CD4-positive, alpha-beta T cell treated with Interleukin-4 for 4 hours (primary cell): ENCODE results near the gene OSBPL2.

Experiments
- DNase-seq: peaks from one replicate; pipeline ENCODE4 v3.0.0-alpha.2; 2020

Gene OSBPL2

GRCh38 chr20:62236766-62237513, 1.4 kb upstream of the OSBPL2 start:
- DNase-seq = no peak

GRCh38 chr20:62237514-62237800, 864 bp upstream of the OSBPL2 start:
- DNase-seq = no peak

DNA sequence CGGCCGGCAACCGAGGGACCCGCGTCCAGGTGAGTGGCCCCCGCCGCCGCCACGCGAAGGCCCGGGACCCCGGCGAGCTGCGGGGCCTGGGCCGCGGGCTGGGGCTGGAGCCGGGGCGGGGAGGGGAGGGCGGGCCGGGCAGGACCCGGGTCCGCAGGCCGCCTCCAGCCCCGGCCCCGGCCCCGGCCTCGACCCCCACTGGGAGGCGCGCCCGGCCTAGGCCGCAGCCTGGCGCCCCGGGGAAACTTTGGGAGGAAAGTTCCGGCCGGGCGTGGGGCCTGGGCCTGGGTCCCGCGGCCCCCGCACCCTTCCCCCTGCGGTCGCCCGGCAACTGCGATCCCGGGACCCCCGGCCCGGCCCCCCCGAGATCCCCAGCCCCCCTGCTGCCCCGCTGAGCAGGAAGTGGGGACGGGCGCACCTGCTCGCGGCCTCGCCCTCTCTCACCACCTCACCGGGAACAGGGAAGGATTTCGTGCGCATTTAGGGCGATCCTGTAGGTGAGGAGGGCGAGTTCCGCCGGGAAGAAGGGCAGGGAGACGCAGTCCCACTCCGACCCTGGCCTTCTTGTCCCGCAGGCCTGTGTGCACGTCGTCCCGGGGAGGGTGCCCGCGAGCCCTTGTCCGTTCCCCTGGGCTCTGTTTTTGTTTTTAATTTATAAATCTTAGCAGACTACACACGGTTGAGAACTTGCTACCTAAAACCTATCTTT, 402 bp downstream of the OSBPL2 start:
- no peak for DNase-seq

DNA sequence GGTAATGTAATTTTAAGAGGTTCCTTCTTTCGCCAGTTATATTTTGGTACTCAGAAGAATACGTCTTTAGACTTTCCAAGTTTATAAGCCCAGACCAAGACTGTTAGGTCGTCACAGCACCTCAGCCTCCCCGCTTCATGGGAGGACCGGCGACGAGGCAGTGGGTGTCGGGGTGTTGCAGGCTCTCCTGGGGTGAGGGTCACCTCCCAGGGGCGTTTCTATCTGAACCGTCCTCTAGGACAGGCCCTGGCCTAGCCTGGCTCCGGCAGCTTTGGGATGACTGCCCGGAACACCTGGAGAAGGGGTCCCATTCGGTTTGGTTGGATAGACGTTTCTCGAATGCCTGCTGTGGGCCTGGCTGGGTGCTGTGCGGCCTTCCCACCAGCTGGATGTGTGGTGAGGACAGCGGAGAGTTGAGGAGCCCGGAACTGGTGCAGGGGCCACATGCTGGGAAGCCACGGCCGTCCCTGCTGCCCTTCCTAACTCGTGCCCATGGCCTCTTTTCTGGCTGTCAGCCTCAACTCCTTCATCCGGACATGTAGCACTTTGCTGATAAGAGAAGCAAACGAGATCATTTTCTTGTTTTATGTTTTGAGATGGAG, 1.1 kb downstream of the OSBPL2 start:
- DNase-seq = no peak

DNA sequence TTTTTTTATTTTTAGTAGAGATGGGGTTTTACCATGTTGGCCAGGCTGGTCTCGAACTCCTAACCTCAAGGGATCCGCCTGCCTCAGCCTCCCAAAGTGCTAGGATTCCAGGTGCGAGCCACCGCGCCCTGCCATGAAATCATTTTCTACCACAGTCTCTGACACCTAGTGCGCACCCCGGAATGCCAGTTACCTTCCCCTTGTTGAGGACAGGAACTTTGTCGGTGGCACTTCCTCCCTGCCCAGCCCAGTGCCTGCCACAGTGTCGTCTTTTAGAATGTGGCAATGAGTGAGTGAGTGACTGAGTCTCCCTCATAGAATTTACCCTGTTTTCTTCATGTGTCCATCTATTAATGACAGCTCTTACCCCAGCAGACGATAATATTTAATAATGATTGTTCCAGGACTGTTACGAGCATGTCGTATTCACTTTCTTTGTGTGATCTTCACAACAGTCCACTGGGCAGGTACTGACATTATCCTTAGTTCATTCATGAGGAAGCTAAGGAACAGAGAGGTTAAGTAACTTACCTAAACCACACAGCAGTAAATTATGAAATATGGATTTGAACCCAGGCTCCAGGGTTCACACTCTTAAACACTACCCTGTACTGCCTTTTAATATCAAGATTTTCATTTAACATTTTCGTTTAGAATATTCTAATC, 1.8 kb downstream of the OSBPL2 start:
- DNase-seq = no peak

DNA sequence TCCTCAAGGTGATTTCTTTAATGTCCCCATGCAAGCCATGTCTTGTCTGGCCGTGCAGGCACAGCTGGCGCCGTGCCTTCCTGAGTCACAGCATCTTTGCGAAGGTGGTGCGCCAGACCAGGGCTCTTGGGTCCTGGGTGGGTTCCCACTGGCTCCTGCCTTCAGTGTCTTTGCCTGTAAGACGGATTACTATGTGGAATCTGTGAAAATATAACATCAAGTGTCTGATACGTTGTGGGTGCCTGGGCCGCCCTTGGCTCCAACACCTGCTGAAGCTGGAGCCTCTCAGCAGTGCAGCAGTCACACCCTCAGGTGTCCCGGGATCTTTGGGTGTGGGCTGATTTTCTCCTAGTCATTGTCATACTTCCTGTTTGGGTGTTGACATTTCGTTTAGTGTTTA, 3.2 kb downstream of the OSBPL2 start:
- no peak for DNase-seq

DNA sequence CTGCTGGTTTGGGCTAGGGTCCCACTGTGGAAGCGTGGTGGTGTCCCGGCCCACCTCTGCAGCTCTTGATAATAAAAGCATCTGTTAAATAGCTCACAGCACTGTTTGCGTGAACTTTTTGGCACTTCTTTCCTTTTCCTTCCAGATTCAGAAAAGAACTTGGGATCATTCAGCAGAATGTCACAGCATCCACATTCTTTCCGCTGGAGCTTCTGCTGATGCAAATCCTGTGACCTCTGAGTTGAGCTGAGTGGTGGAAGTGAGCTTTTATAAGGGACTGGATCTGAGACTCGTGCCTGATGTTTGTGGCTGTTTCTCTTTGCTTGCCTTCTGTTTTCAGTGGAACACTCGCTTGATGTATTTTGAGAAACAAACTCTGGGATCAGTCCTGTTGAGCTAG, 3.9 kb downstream of the OSBPL2 start:
- DNase-seq = no peak

DNA sequence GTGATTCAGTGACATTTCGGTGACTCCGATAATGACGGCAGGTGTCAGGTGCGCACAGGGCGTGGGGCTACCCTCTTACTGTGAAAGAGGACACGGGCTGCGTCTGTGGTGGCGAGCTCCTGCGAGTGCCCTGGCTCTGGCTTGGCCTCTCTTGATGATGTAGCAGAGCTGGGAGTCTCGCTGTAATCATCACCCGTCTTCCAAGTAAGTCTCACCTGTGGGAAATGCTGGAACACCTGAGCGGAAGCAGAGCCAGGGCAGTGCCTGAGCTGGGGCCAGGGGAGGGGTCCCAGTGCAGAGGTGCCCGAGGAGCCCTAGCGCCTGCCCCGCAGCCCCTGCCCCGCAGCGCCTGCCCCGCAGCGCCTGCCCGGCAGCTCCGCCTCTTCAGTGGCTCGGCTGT, 4.8 kb downstream of the OSBPL2 start:
- DNase-seq = no peak

- DNase-seq = no peak
These were observed 5.7 kb downstream of the OSBPL2 start for GRCh38 chr20:62243906-62244515.

- DNase-seq = no peak
These were observed 6.4 kb downstream of the OSBPL2 start for GRCh38 chr20:62244644-62245108.

- no peak for DNase-seq
These were observed 7.6 kb downstream of the OSBPL2 start for GRCh38 chr20:62245911-62246280.

- no peak for DNase-seq
These were observed 8.1 kb downstream of the OSBPL2 start for GRCh38 chr20:62246431-62246830.

GRCh38 chr20:62246872-62247652, 8.7 kb downstream of the OSBPL2 start:
- no peak for DNase-seq

DNA sequence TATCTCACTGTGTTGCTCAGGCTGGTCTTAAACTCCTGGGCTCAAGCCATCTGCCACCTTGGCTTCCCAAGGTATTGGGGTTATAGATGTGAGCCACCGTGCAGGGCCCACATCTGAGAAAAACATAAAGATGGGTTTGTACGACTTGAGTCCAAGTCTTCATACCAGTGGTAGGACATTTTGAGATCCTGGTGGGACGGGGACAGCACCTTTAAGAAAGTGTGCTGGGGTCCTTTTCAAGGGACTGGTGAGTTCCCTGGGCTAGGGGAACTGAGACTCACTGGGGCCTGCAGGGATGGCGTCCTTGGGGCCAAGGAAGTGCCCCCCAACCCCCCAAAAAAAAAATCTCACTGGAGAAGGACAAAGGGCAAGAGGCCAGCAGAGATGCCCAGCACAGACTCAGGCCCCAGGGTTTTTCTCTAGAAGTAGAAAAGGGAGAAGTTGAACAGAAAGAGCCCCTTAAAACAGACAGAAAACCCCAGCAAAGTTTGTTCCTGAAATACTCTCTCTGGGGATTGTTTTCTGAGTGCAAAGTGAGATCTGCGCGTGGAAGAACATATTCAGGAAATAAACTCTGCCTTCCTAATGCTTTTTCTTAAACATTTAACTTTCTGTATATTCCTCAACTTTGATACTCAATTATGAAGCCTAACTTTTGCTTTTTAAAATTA, 10.7 kb downstream of the OSBPL2 start:
- DNase-seq = no peak

DNA sequence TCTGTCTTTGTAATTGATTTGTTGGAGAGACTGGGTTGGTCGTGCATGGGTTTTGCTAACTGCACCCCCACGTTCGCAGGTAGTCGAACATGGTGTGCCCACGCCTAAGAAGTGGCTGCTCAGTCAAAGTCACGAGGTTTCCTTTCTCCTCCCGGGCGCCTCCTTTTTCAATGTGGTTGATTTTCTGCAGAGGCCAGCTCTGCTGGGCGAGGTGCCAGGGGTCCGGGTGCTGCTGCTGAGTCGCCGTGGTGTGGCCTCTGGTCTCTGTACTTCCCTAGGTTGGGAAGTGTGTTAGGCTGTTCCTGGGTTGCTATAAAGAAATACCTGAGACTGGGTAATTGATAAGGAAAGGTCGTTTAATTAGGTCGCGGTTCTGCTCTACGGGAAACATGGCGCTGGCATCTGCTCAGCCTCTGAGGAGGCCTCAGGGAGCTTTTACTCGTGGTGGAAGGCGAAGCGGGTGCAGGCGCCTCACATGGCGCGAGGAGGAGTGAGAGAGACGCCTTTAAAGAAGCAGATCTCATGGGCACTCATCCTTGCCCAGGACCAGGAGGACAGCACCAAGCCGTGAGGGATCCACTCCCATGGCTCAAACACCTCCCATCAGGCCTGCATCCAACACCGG, 14.1 kb downstream of the OSBPL2 start:
- DNase-seq = no peak

DNA sequence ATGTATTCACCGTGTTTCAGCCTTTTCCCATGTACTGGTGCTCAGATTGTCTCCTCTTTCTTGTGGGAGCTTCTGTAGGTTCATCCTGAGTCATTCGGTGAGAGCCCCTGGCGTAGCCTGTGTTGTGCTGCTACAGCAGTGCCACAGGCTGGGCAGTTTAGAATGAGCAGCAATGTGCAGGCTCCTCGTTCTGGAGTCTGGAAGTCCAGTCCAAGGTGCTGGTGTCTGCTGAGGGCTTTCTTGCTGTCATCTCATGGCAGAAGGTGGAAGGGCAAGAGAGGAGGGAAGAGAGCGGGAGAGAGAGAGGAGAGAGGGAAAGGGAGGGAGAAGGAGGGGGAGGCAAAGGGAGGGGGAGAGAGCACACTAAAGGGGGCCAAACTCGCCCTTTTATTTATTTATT, 15.1 kb downstream of the OSBPL2 start:
- no peak for DNase-seq

DNA sequence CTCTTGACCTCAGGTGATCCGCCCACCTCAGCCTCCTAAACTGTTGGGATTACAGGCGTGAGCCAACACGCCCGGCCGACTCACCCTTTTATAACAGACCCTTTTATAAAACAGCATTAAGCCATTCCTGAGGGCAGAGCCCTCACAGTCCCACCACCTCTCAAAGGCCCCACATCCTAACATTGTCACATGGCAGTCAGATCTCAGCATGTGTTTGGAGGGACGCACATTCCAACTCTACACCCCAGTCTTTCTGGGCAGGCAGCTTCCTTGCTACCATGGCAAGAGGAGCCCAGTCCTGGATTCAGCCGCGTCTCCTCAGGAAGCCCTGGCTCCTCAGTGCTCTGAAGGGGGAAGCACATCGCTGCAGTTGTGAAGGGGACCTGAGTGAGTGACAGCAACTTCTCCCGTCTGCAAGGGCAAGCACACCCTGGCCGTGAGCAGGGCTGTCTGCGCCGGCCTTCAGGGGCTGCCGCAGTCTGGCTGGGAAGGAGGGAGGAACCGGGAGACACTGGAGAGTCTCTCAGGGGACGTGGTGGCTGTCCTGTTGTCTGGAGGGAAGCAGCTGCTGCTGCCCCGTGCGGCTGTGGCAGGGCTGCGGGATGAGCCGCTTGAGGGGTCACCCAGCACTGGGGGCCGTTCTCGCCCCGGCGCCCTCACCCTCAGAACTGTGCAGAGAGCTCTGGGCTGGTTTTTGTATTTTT, 15.9 kb downstream of the OSBPL2 start:
- DNase-seq = no peak

DNA sequence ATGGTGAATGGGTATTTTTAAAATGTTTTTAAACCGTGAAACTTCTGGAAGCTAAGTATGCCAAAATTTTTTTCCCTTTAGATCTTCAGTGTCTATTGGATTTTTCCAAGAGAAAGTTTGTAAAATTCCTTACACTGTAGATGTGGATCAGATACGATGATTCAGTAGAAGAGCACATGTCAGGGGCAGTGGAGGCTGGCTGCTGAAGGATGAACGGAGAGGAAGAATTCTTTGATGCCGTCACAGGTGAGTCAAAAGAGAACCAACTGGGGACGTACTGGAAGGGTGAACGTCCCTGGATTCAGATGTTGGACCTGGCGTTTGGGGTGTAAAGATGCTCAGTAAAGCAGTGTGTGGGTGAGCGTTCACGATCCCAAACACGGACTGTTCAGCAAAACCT, 17.7 kb downstream of the OSBPL2 start:
- DNase-seq = no peak

- no peak for DNase-seq
These were observed 20.4 kb downstream of the OSBPL2 start for GRCh38 chr20:62258499-62259293.

DNA sequence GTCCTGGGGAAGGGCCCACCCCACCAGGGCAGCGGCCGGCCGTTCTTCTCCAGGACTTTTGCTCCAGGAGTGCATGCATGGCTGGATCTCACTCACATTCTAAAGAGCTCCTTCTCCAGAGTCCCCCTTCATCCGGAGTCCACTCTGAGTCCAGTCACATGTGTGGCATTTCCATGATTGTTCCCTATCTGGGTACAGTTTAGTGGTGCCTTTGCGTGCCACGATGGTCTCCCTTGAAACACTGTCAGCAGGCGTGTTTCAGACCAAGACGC, 20.9 kb downstream of the OSBPL2 start:
- DNase-seq = no peak
